ENCODE data around the gene LEFTY2.
"Not testable (repeated sequence)": the region's sequence is repeated elsewhere in the genome, so short reads cannot be mapped to it uniquely, and the experiment has no call there.

- TF ChIP-seq REST (IDR thresholded peaks at IDR 0.05; ENCODE audit: borderline replicate concordance); CTCF (IDR thresholded peaks at IDR 0.05; ENCODE audit: poor library complexity, severe bottlenecking); EZH2 (IDR thresholded peaks at IDR 0.05; ENCODE audit: borderline replicate concordance, insufficient read depth, low read length, poor library complexity, severe bottlenecking): not testable (repeated sequence)
Observed at GRCh38 chr1:225939097-225939938, 1.7 kb downstream of the LEFTY2 start.

All from neural cell (in vitro differentiated cells).